G401 (cell line): Measurements from ENCODE around the gene PINK1. TPM values are rescaled to one million over a fixed set of nuclear protein-coding genes. Genes with fewer than 3 reads are reported as not detected.

Experiments
- DNase-seq: peaks from one replicate; pipeline ENCODE4 v3.0.0-alpha.2; 2015; ENCODE audit warnings: low spot score
- in situ Hi-C: cut with HindIII; loops from 2 replicates; pipeline ENCODE4 v1.10.0; 2016; ENCODE audit warnings: low sequenced_read_pairs, mixed read lengths
- total RNA-seq: library from RNA; depleted of rRNA; stranded (reverse); fragments of >200 nt; shearing (Covaris generic); gene quantifications from 2 replicates; pipeline ENCODE4 v1.2.3, GENCODE V29; 2014; rRNA removed

The PINK1 gene
- total RNA-seq, 1 experiment from 2014 or later = 53.3 TPM

GRCh38 chr1:20695515-20695914 is 62.3 kb downstream of the PINK1 start:
- in situ Hi-C loops = no loop called here
- no peak for DNase-seq

GRCh38 chr1:20696397-20697333 is 63.4 kb downstream of the PINK1 start:
- in situ Hi-C loops = no loop called here
- peak; percentile 81 for DNase-seq

GRCh38 chr1:20697563-20697962 is 64.3 kb downstream of the PINK1 start:
- in situ Hi-C loops = no loop called here
- no peak for DNase-seq

GRCh38 chr1:20698195-20698910 is 65.1 kb downstream of the PINK1 start:
- in situ Hi-C loops = no loop called here
- no peak for DNase-seq

- in situ Hi-C loops = no loop called here
- no peak for DNase-seq
These were observed 66.3 kb downstream of the PINK1 start for GRCh38 chr1:20699558-20699957.

- in situ Hi-C loops = no loop called here
These were observed 67.5 kb downstream of the PINK1 start for GRCh38 chr1:20700636-20701215.

More at GRCh38 chr1:20700636-20701215, 67.5 kb downstream of the PINK1 start:
- DNase-seq = no peak

Other genes starting within 250 kb of the PINK1 start
- not detected in 2 replicates for gene CAMK2N1, start 147.2 kb upstream of the PINK1 start, total RNA-seq
- gene MUL1, start 125.3 kb upstream of the PINK1 start, total RNA-seq = 13.3 and 22.3 TPM in 2 replicates
- 0.31 and 1.4 TPM in 2 replicates for gene FAM43B, start 80.9 kb upstream of the PINK1 start, total RNA-seq
- not detected in 2 replicates for gene CDA, start 44.4 kb upstream of the PINK1 start, total RNA-seq
- 389 and 401 TPM in 2 replicates for gene DDOST, start 27.9 kb downstream of the PINK1 start, total RNA-seq
- gene KIF17, start 84.5 kb downstream of the PINK1 start, total RNA-seq = 0.43 and 1.4 TPM in 2 replicates
- 37.6 and 44.9 TPM in 2 replicates for gene SH2D5, start 99.2 kb downstream of the PINK1 start, total RNA-seq
- gene HP1BP3, start 153.8 kb downstream of the PINK1 start, total RNA-seq = 194 and 276 TPM in 2 replicates